GM12878 (cell line): ENCODE measurements around the gene DCTN1. TPM values are rescaled to one million over a fixed set of nuclear protein-coding genes. Genes with fewer than 3 reads are reported as not detected.

Source experiments
- ATAC-seq: fragments of 200-7000 bp; cut with Tn5 transposase; 3 replicates; pipeline ENCODE4 v1.9.1; 2020; ENCODE audit warnings: mild to moderate bottlenecking, moderate library complexity
- BruUV-seq: library from RNA; stranded (reverse); fragments of 400-500 nt; replicated peaks from 2 replicates; lab custom pipeline; 2021; lab: Mats Ljungman, UMichigan
- CTCF ChIA-PET: fragments of 300-600 bp; sonication (Branson Sonifier 250); formaldehyde crosslinking; extraction: SDS; loops from one replicate; lab custom pipeline; 2021; ENCODE audit warnings: inconsistent platforms; lab: Yijun Ruan, JAX
- POLR2A ChIA-PET: fragments of 350-600 bp; formaldehyde crosslinking; extraction: SDS; loops from one replicate; lab custom pipeline; 2021; ENCODE audit warnings: inconsistent platforms; lab: Charles Lee
- RAD21 ChIA-PET: fragments of 300-600 bp; sonication (Branson Sonifier 250); formaldehyde crosslinking; loops from one replicate; lab custom pipeline; 2023; ENCODE audit warnings: antibody characterized with exemption; ENCODE audit not compliant: unreplicated experiment; lab: Charles Lee
- SMC1A ChIA-PET: fragments of 300-600 bp; sonication (Branson Sonifier 250); formaldehyde crosslinking; loops from one replicate; lab custom pipeline; 2023; ENCODE audit not compliant: unreplicated experiment, uncharacterized antibody; lab: Charles Lee
- DNase-seq: peaks from one replicate; pipeline ENCODE4 v3.0.0-alpha.2; 2011; ENCODE audit warnings: low read depth, low spot score
- FAIRE-seq: peaks from 3 replicates; lab custom pipeline; 2011; peaks lifted over from hg19 to GRCh38; lab: Jason Lieb, UNC
- H2AFZ ChIP-seq: 2 replicates; pipeline ENCODE4 v1.6.0; 2011; ENCODE audit warnings: low read depth, low read length, control low read depth; ENCODE audit not compliant: control insufficient read depth
- H3K27ac ChIP-seq: 2 replicates; pipeline ENCODE4 v1.5.1; 2011; ENCODE audit warnings: control low read depth; ENCODE audit not compliant: control insufficient read depth, insufficient read depth
- H3K27me3 ChIP-seq, 2 experiments: replicated peaks in 1 of 2; 2 replicates each; pipeline versions ENCODE4 v1.6.0 to v1.6.1; 2011; ENCODE audit warnings: low read length in 1 of 2; ENCODE audit not compliant: control insufficient read depth in 2 of 2, insufficient read depth in 2 of 2
- H3K36me3 ChIP-seq, 2 experiments: 2 replicates each; pipeline ENCODE4 v1.5.1; 2011; ENCODE audit warnings: low read length in 1 of 2; ENCODE audit not compliant: control insufficient read depth in 2 of 2, insufficient read depth in 2 of 2
- H3K4me1 ChIP-seq: 2 replicates; pipeline ENCODE4 v1.6.1; 2011; ENCODE audit warnings: mild to moderate bottlenecking, low read length, moderate library complexity, mixed read lengths; ENCODE audit not compliant: control insufficient read depth, insufficient read depth
- H3K4me2 ChIP-seq: 2 replicates; pipeline ENCODE4 v1.6.0; 2011; ENCODE audit warnings: control low read depth; ENCODE audit not compliant: control insufficient read depth, insufficient read depth
- H3K4me3 ChIP-seq: fragments of 200-600 bp; sonication (generic); 2 replicates; pipeline ENCODE4 v1.5.1; 2016
- H3K79me2 ChIP-seq: 2 replicates; pipeline ENCODE4 v1.6.0; 2011; ENCODE audit warnings: low read length; ENCODE audit not compliant: control insufficient read depth, insufficient read depth
- H3K9ac ChIP-seq: 2 replicates; pipeline ENCODE4 v1.8.0; 2011; ENCODE audit warnings: low read length, control low read depth, mixed read lengths; ENCODE audit not compliant: control insufficient read depth, insufficient read depth
- H3K9me3 ChIP-seq: replicated peaks from 3 replicates; pipeline ENCODE4 v1.5.1; 2011; ENCODE audit warnings: mild to moderate bottlenecking, low read length; ENCODE audit not compliant: control insufficient read depth, insufficient read depth
- H4K20me1 ChIP-seq: 2 replicates; pipeline ENCODE4 v1.6.0; 2011; ENCODE audit not compliant: control insufficient read depth, insufficient read depth
- NFYB ChIP-seq: IDR thresholded peaks from 2 replicates; pipeline ENCODE4 v1.6.1; 2011; ENCODE audit warnings: low read depth, mild to moderate bottlenecking, low read length, improper control_type of control experiment, moderate library complexity; ENCODE audit not compliant: insufficient read depth
- PAX8 ChIP-seq: fragments of 450-650 bp; IDR thresholded peaks from 2 replicates; pipeline ENCODE4 v1.6.1; 2017; ENCODE audit warnings: mild to moderate bottlenecking, moderate library complexity
- ZNF622 ChIP-seq: fragments of 450-650 bp; IDR thresholded peaks from 2 replicates; pipeline ENCODE4 v1.6.1; 2017; ENCODE audit warnings: mild to moderate bottlenecking, inconsistent platforms
- WGBS: methylation state at CpG from one replicate; pipeline ENCODE4 v1.1.6; 2016; ENCODE audit warnings: low lambda C conversion rate; ENCODE audit not compliant: insufficient replicate concordance, insufficient coverage; ENCODE audit errors: missing lambda C conversion rate; 5-methylcytosine and 5-hydroxymethylcytosine counted together
- in situ Hi-C: fragments of 300-500 bp; cut with MboI; formaldehyde crosslinking; loops from 9 replicates; pipeline ENCODE4 v1.14.3; 2018; ENCODE audit warnings: mixed read lengths
- intact Hi-C: fragments of 100-400 bp; cut with micrococcal nuclease; formaldehyde crosslinking; loops from one replicate; pipeline ENCODE4 v1.14.2; 2022; ENCODE audit not compliant: unreplicated experiment
- polyA plus RNA-seq, 11 experiments: library from polyadenylated mRNA; depleted of rRNA in 4 of 11; unstranded in 6 of 11; stranded (reverse) in 5 of 11; fragments of >200 nt; fragmentation: Nextera tagmentation in 4 of 11; fragmentation: Illumina TruSeq in 1 of 11; extraction: Ambion mirVana in 4 of 11; extraction: Trizol in 1 of 11; gene quantifications; 1 replicate in 1 of 11; 2 replicates in 10 of 11; pipeline versions ENCODE4 v1.2.1 to v1.2.3, GENCODE V29; 2011 to 2016; ENCODE audit warnings: inconsistent platforms in 2 of 11, missing spikeins in 2 of 11, low read depth in 1 of 11
- total RNA-seq, 4 experiments: library from RNA; depleted of rRNA in 3 of 4; stranded (reverse); fragments of >200 nt in 3 of 4; fragmentation: Illumina TruSeq in 1 of 4; extraction: Trizol in 1 of 4; gene quantifications; 2 replicates each; pipeline versions ENCODE4 v1.2.1 to v1.2.3, GENCODE V29; 2013 to 2021
- TF ChIP-seq, protein P1 (sequence below): IDR thresholded peaks from 2 replicates; pipeline ENCODE4 v1.6.1; 2012; ENCODE audit warnings: improper control_type of control experiment, low read depth, low read length; ENCODE audit not compliant: insufficient replicate concordance
- TF ChIP-seq, protein P2 (sequence below), 3 experiments: IDR thresholded peaks in 2 of 3; conservative IDR thresholded peaks in 1 of 3; 2 replicates each; pipeline ENCODE4 v1.5.1; 2011; ENCODE audit warnings: low read depth in 3 of 3, low read length in 3 of 3, mild to moderate bottlenecking in 3 of 3, control low read depth in 2 of 3, moderate library complexity in 2 of 3, inconsistent platforms in 1 of 3, mixed read lengths in 1 of 3; ENCODE audit not compliant: control insufficient read depth in 2 of 3, insufficient read depth in 1 of 3; ENCODE audit errors: extremely low read depth in 1 of 3

DCTN1 gene
- total and polyA plus RNA-seq, 10 of the 15 experiments (the other 5 are each of a cell fraction or from before 2014, with no cell fraction given) = 44.1 to 116 (median 64.8) TPM

DNA sequence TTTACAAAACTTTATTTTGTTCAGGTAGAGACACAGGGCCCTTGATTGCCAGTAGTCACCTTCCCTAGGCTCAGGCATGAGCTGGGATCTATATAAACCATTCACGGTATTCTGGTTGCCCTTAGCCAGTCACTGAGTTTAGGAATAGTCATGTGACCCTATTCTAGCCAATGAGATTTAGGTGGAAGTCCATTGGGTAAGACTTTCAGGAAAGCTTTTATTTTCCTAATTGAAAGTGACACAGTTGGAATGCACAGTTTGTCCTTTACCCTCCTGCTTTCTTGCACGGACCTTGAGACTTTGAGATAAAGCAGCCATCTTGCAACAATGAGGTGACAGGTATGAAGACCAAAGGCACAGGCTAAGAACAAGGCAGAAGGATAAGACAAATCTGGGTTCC lies 58.4 kb downstream of the DCTN1 start:
- POLR2A ChIA-PET = interaction anchor here (0.6 kb wide), 1 partner anchor 143 kb away, joined by 3 read pairs; no protein-coding TSS in a partner anchor
- Histone ChIP-seq H3K27me3 (no peaks in the 10 kb centered on the region), H3K27ac (no peak overlapping the region), H3K4me2 (no peak overlapping the region), H3K9me3 (no peaks in the 10 kb centered on the region), H3K4me3 (no peak overlapping the region), H2AFZ (no peak overlapping the region), H3K9ac (no peak overlapping the region), H3K36me3 (no peaks in the 10 kb centered on the region), H4K20me1 (no peaks in the 10 kb centered on the region), H3K4me1 (no peaks in the 10 kb centered on the region), H3K79me2 (no peaks in the 10 kb centered on the region)
- RAD21 ChIA-PET = no interaction called here
- ATAC-seq (no peak), DNase-seq (no peak), FAIRE-seq (no peak)
- intact Hi-C loops = no loop called here
- CTCF ChIA-PET = interaction anchor here (1.5 to 3.8 kb wide), 2 partner anchors 13 to 72 kb away, joined by 6 to 24 read pairs; no protein-coding TSS in a partner anchor
- 90% methylated on average over 2 of the region's 2 CpGs for WGBS
- TF ChIP-seq ZNF622 = no peak
- TF ChIP-seq NFYB = peak; percentile 70
- TF ChIP-seq, protein P1, sequence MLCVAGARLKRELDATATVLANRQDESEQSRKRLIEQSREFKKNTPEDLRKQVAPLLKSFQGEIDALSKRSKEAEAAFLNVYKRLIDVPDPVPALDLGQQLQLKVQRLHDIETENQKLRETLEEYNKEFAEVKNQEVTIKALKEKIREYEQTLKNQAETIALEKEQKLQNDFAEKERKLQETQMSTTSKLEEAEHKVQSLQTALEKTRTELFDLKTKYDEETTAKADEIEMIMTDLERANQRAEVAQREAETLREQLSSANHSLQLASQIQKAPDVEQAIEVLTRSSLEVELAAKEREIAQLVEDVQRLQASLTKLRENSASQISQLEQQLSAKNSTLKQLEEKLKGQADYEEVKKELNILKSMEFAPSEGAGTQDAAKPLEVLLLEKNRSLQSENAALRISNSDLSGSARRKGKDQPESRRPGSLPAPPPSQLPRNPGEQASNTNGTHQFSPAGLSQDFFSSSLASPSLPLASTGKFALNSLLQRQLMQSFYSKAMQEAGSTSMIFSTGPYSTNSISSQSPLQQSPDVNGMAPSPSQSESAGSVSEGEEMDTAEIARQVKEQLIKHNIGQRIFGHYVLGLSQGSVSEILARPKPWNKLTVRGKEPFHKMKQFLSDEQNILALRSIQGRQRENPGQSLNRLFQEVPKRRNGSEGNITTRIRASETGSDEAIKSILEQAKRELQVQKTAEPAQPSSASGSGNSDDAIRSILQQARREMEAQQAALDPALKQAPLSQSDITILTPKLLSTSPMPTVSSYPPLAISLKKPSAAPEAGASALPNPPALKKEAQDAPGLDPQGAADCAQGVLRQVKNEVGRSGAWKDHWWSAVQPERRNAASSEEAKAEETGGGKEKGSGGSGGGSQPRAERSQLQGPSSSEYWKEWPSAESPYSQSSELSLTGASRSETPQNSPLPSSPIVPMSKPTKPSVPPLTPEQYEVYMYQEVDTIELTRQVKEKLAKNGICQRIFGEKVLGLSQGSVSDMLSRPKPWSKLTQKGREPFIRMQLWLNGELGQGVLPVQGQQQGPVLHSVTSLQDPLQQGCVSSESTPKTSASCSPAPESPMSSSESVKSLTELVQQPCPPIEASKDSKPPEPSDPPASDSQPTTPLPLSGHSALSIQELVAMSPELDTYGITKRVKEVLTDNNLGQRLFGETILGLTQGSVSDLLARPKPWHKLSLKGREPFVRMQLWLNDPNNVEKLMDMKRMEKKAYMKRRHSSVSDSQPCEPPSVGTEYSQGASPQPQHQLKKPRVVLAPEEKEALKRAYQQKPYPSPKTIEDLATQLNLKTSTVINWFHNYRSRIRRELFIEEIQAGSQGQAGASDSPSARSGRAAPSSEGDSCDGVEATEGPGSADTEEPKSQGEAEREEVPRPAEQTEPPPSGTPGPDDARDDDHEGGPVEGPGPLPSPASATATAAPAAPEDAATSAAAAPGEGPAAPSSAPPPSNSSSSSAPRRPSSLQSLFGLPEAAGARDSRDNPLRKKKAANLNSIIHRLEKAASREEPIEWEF = no peak
- TF ChIP-seq, protein P2, sequence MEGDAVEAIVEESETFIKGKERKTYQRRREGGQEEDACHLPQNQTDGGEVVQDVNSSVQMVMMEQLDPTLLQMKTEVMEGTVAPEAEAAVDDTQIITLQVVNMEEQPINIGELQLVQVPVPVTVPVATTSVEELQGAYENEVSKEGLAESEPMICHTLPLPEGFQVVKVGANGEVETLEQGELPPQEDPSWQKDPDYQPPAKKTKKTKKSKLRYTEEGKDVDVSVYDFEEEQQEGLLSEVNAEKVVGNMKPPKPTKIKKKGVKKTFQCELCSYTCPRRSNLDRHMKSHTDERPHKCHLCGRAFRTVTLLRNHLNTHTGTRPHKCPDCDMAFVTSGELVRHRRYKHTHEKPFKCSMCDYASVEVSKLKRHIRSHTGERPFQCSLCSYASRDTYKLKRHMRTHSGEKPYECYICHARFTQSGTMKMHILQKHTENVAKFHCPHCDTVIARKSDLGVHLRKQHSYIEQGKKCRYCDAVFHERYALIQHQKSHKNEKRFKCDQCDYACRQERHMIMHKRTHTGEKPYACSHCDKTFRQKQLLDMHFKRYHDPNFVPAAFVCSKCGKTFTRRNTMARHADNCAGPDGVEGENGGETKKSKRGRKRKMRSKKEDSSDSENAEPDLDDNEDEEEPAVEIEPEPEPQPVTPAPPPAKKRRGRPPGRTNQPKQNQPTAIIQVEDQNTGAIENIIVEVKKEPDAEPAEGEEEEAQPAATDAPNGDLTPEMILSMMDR (IDR thresholded peaks at IDR 0.05 in 2 of 3, conservative IDR thresholded peaks at IDR 0.05 in 1 of 3; ENCODE audit: control insufficient read depth in 2 of 3, extremely low read depth in 1 of 3, insufficient read depth in 1 of 3, low read depth in 3 of 3, low read length in 3 of 3) = no peak
- TF ChIP-seq PAX8 = no peak
- in situ Hi-C loops = no loop called here
- BruUV-seq = no TSS peak
- SMC1A ChIA-PET = interaction anchor here (0.5 to 1.3 kb wide), 2 partner anchors 8 to 1900 kb away, joined by 3 to 4 read pairs; no protein-coding TSS in a partner anchor
